Nephron (organoid): ENCODE results near the gene SH3PXD2A.

ENCODE experiments used
- H3K27ac Mint-ChIP-seq, 3 experiments: 2 replicates each; pipeline ENCODE4 v1.8.0; 2020; ENCODE audit warnings: mixed read lengths in 3 of 3, mild to moderate bottlenecking in 2 of 3, moderate library complexity in 1 of 3
- H3K27me3 Mint-ChIP-seq: 2 replicates; pipeline ENCODE4 v1.8.0; 2021; ENCODE audit warnings: low read depth, mild to moderate bottlenecking, moderate library complexity, mixed read lengths
- H3K36me3 Mint-ChIP-seq: 2 replicates; pipeline ENCODE4 v1.8.0; 2020; ENCODE audit warnings: low read depth, mixed read lengths
- H3K4me1 Mint-ChIP-seq: 2 replicates; pipeline ENCODE4 v1.8.0; 2020; ENCODE audit warnings: mixed read lengths
- H3K4me3 Mint-ChIP-seq, 3 experiments: 2 replicates each; pipeline ENCODE4 v1.8.0; 2020; ENCODE audit warnings: mild to moderate bottlenecking in 3 of 3, mixed read lengths in 3 of 3, moderate library complexity in 2 of 3
- H3K9me3 Mint-ChIP-seq: 2 replicates; pipeline ENCODE4 v1.8.0; 2020; ENCODE audit warnings: mixed read lengths
- TF ChIP-seq, protein P1 (sequence below), 3 experiments: fragments of 200-600 bp; sonication (generic); IDR thresholded peaks; one replicate each; pipeline ENCODE4 v1.5.0; 2021; ENCODE audit warnings: antibody characterized with exemption in 3 of 3; ENCODE audit not compliant: unreplicated experiment in 3 of 3

Gene SH3PXD2A

DNA sequence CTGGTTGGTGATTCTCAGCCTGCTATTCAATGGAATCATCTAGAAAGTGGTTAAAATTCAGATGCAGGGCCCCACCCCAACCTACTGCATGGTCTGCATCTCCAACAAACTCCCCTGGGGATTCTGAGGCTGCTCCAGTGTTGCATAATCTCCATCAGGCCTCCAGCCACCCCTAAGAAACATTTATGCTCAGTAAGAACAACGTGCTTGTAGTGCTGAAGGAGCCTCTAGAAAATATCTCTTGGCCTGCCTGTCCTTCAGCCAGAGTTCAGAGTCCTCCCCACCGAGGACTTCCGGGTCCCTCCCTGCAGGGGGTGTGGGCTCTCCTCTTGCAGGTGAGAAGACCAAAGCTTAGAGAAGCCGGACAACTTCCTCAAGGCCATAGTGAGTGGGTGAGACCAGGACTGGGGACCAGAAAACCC, 159.8 kb downstream of the SH3PXD2A start:
- peak overlapping the region in 1 of 3 experiments; percentile 29 for H3K4me3 Mint-ChIP-seq
- H3K4me1 Mint-ChIP-seq: peaks cover 22% of the 10 kb centered on the region
- H3K36me3 Mint-ChIP-seq: no peaks in the 10 kb centered on the region
- no peaks in the 10 kb centered on the region for H3K9me3 Mint-ChIP-seq
- TF ChIP-seq, protein P1, sequence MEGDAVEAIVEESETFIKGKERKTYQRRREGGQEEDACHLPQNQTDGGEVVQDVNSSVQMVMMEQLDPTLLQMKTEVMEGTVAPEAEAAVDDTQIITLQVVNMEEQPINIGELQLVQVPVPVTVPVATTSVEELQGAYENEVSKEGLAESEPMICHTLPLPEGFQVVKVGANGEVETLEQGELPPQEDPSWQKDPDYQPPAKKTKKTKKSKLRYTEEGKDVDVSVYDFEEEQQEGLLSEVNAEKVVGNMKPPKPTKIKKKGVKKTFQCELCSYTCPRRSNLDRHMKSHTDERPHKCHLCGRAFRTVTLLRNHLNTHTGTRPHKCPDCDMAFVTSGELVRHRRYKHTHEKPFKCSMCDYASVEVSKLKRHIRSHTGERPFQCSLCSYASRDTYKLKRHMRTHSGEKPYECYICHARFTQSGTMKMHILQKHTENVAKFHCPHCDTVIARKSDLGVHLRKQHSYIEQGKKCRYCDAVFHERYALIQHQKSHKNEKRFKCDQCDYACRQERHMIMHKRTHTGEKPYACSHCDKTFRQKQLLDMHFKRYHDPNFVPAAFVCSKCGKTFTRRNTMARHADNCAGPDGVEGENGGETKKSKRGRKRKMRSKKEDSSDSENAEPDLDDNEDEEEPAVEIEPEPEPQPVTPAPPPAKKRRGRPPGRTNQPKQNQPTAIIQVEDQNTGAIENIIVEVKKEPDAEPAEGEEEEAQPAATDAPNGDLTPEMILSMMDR (IDR thresholded peaks at IDR 0.05; ENCODE audit: unreplicated experiment in 3 of 3): no peak
- H3K27me3 Mint-ChIP-seq: peaks cover 33% of the 10 kb centered on the region
- H3K27ac Mint-ChIP-seq: no peak overlapping the region

DNA sequence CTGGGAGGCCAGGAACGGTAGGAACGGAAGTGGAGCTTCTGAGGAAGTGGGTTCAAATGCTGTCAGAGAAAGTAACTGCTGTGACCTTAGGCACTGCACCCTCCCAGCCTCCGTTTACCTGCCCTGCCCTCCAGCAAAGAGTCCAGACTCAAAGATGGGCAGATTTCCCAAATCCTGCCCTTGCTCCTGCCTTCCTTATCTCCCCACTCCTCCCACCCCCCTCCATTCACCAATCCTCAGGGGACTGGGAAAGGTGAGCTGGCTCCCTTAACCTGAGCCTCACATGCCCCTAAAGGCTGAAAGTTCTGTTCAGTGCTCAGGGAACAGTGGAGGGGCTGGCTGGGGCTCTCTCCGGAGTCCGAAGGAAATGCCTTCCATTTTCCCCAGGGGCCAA, 161.6 kb downstream of the SH3PXD2A start:
- Mint-ChIP-seq H3K27ac (no peak overlapping the region), H3K4me3 (peak overlapping the region in 1 of 3 experiments; percentile 82), H3K4me1 (peaks cover 34% of the 10 kb centered on the region), H3K36me3 (no peaks in the 10 kb centered on the region), H3K9me3 (no peaks in the 10 kb centered on the region), H3K27me3 (peaks cover 36% of the 10 kb centered on the region)
- TF ChIP-seq, protein P1 (IDR thresholded peaks at IDR 0.05; ENCODE audit: unreplicated experiment in 3 of 3): no peak

GRCh38 chr10:103692952-103693811, 162.2 kb downstream of the SH3PXD2A start:
- Mint-ChIP-seq H3K9me3 (no peaks in the 10 kb centered on the region), H3K36me3 (no peaks in the 10 kb centered on the region), H3K27ac (no peak overlapping the region), H3K4me1 (peaks cover 39% of the 10 kb centered on the region), H3K4me3 (peak overlapping the region; percentile 82 to 86 (median 83)), H3K27me3 (peaks cover 36% of the 10 kb centered on the region)
- TF ChIP-seq, protein P1 (IDR thresholded peaks at IDR 0.05; ENCODE audit: unreplicated experiment in 3 of 3): no peak

- Mint-ChIP-seq H3K27me3 (peaks cover 33% of the 10 kb centered on the region), H3K4me3 (peak overlapping the region; percentile 49 to 72 (median 63)), H3K36me3 (no peaks in the 10 kb centered on the region), H3K9me3 (no peaks in the 10 kb centered on the region), H3K27ac (no peak overlapping the region), H3K4me1 (peaks cover 46% of the 10 kb centered on the region)
- TF ChIP-seq, protein P1 (IDR thresholded peaks at IDR 0.05; ENCODE audit: unreplicated experiment in 3 of 3): no peak
These were observed 162.9 kb downstream of the SH3PXD2A start for GRCh38 chr10:103692436-103692951.

GRCh38 chr10:103691723-103692435, 163.5 kb downstream of the SH3PXD2A start:
- Mint-ChIP-seq H3K36me3 (no peaks in the 10 kb centered on the region), H3K4me3 (peak overlapping the region; percentile 57 to 73 (median 71)), H3K27ac (no peak overlapping the region), H3K9me3 (no peaks in the 10 kb centered on the region), H3K4me1 (peaks cover 50% of the 10 kb centered on the region), H3K27me3 (peaks cover 33% of the 10 kb centered on the region)
- TF ChIP-seq, protein P1 (IDR thresholded peaks at IDR 0.05; ENCODE audit: unreplicated experiment in 3 of 3): no peak
